ENCODE results near the gene FKRP.

GRCh38 chr19:46698395-46699321, 47.2 kb upstream of the FKRP start:
- TF ChIP-seq CTCF (IDR thresholded peaks at IDR 0.05) (no peak), POLR2A (IDR thresholded peaks at IDR 0.05) (no peak)

Data from testis (tissue), 2 donors.